ENCODE measurements around the gene PDE4B.

PDE4B gene

GRCh38 chr1:66351478-66351877, 558.8 kb downstream of the PDE4B start:
- peak; percentile 22 for DNase-seq

- no peak for DNase-seq
Observed at GRCh38 chr1:66351913-66352312, 559.2 kb downstream of the PDE4B start.

GRCh38 chr1:66352792-66353191, 560.1 kb downstream of the PDE4B start:
- DNase-seq, result no peak

GRCh38 chr1:66353257-66353656, 560.6 kb downstream of the PDE4B start:
- no peak for DNase-seq

GRCh38 chr1:66354311-66355201, 561.9 kb downstream of the PDE4B start:
- DNase-seq, result no peak

GRCh38 chr1:66355756-66356155, 563.1 kb downstream of the PDE4B start:
- no peak for DNase-seq

GRCh38 chr1:66356605-66357004, 563.9 kb downstream of the PDE4B start:
- no peak for DNase-seq

- DNase-seq, result no peak
Observed at GRCh38 chr1:66357021-66357420, 564.3 kb downstream of the PDE4B start.

GRCh38 chr1:66357478-66358197, 564.9 kb downstream of the PDE4B start:
- no peak for DNase-seq

GRCh38 chr1:66359269-66359668, 566.6 kb downstream of the PDE4B start:
- DNase-seq, result no peak

- DNase-seq, result no peak
Observed at GRCh38 chr1:66359815-66360214, 567.1 kb downstream of the PDE4B start.

- no peak for DNase-seq
Observed at GRCh38 chr1:66360285-66360724, 567.6 kb downstream of the PDE4B start.

GRCh38 chr1:66364578-66365391, 572.1 kb downstream of the PDE4B start:
- DNase-seq, result peak; percentile 35

GRCh38 chr1:66365635-66366034, 572.9 kb downstream of the PDE4B start:
- no peak for DNase-seq

- no peak for DNase-seq
Observed at GRCh38 chr1:66366634-66367033, 573.9 kb downstream of the PDE4B start.

- no peak for DNase-seq
Observed at GRCh38 chr1:66367369-66367768, 574.7 kb downstream of the PDE4B start.

GRCh38 chr1:66368261-66368660, 575.6 kb downstream of the PDE4B start:
- DNase-seq, result no peak

GRCh38 chr1:66370462-66370971, 577.8 kb downstream of the PDE4B start:
- DNase-seq, result no peak

GRCh38 chr1:66371233-66372005, 578.7 kb downstream of the PDE4B start:
- no peak for DNase-seq

- DNase-seq, result no peak
Observed at GRCh38 chr1:66372522-66373101, 579.9 kb downstream of the PDE4B start.

- no peak for DNase-seq
Observed at GRCh38 chr1:66373157-66373591, 580.5 kb downstream of the PDE4B start.

- DNase-seq, result no peak
Observed at GRCh38 chr1:66374148-66374547, 581.5 kb downstream of the PDE4B start.
